Esophagus (tissue), 2 donors: ENCODE data around the gene AFF3. TPM values are rescaled to one million over a fixed set of nuclear protein-coding genes. Genes with fewer than 3 reads are reported as not detected.

Source experiments
- H3K27ac ChIP-seq, 2 donors: one replicate each; pipeline ENCODE4 v1.5.1; 2013; ENCODE audit warnings: low read depth in 2 of 2, mild to moderate bottlenecking in 2 of 2, inconsistent platforms in 1 of 2, low read length in 1 of 2, moderate library complexity in 1 of 2
- H3K27me3 ChIP-seq, 2 donors: one replicate each; pipeline ENCODE4 v1.6.1; 2013; ENCODE audit warnings: low read length in 2 of 2, control low read depth in 1 of 2, mild to moderate bottlenecking in 1 of 2; ENCODE audit not compliant: insufficient read depth in 2 of 2, control insufficient read depth in 1 of 2
- H3K36me3 ChIP-seq, 2 donors: one replicate each; pipeline ENCODE4 v1.6.1; 2013; ENCODE audit warnings: low read length in 1 of 2; ENCODE audit not compliant: control insufficient read depth in 2 of 2, insufficient read depth in 2 of 2
- H3K4me1 ChIP-seq, 2 donors: one replicate each; pipeline ENCODE4 v1.6.1; 2013; ENCODE audit warnings: low read length in 1 of 2; ENCODE audit not compliant: control insufficient read depth in 2 of 2, insufficient read depth in 2 of 2
- H3K4me3 ChIP-seq, 2 donors: one replicate each; pipeline ENCODE4 v1.5.1; 2013; ENCODE audit warnings: low read length in 2 of 2, mild to moderate bottlenecking in 2 of 2, low read depth in 1 of 2, moderate library complexity in 1 of 2
- H3K9me3 ChIP-seq, 2 donors: one replicate each; pipeline ENCODE4 v1.6.1; 2013; ENCODE audit warnings: mild to moderate bottlenecking in 2 of 2, low read depth in 1 of 2, low read length in 1 of 2, moderate library complexity in 1 of 2; ENCODE audit not compliant: control insufficient read depth in 2 of 2, insufficient read depth in 1 of 2
- WGBS, 2 donors: extraction: QIAGEN DNeasy Blood & Tissue Kit; methylation state at CpG; one replicate each; pipeline ENCODE4 v1.1.7; 2013; 5-methylcytosine and 5-hydroxymethylcytosine counted together
- polyA plus RNA-seq, 2 donors: library from polyadenylated mRNA; stranded (reverse); fragments of 200-250 nt; gene quantifications; one replicate each; pipeline ENCODE4 v1.2.3, GENCODE V29; 2013
- donor health status: healthy with polysubstance abuse.
- donor health status: Bipolar disorder and iron deficiency.

AFF3 gene
- polyA plus RNA-seq, 2 donors: 1.0 to 1.1 TPM

DNA sequence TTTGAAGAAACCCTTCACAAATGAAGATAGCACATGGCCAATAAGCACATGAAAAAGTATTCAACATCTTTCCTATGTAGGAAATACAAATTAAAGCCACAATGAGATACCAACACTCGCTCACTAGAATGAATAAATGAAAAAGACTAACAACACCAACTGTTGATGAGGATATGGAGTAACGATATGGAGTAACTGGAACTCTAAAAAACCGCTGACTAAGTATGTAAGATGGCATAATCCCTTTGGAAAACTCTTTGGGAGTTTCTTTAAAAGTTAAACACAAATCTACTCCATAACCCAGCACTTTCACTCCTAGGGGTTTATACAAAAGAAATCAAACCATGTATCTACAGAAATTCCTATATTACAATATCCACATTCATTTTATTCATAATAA is 220.5 kb downstream of the AFF3 start:
- no peaks in the 10 kb centered on the region for H3K4me1 ChIP-seq
- WGBS, 2 donors: 84 to 90% methylated on average over 3 of the region's 3 CpGs
- no peaks in the 10 kb centered on the region for H3K36me3 ChIP-seq
- no peaks in the 10 kb centered on the region for H3K27me3 ChIP-seq
- H3K9me3 ChIP-seq: no peaks in the 10 kb centered on the region
- H3K4me3 ChIP-seq: no peak overlapping the region
- no peak overlapping the region for H3K27ac ChIP-seq

DNA sequence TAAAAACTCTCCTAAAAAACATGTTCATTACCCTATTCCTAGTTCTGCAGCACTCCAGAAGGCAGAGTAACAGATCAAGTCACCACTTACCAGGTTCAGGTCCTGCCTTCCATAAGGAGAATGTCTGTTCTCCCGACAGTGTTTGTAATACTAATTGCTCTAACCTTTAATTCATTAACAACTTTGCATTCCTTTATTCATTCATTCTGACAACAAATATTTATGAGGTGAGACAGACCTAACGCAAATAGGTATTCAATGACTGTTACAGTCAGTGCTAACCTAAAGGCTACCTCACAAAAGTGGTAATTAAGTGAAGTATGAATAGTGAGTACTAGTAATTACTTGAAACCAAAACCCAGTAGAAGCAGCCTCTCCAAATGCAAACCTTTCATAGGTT is 224.0 kb downstream of the AFF3 start:
- no peak overlapping the region for H3K4me3 ChIP-seq
- H3K9me3 ChIP-seq: no peaks in the 10 kb centered on the region
- no peaks in the 10 kb centered on the region for H3K4me1 ChIP-seq
- H3K27ac ChIP-seq: no peak overlapping the region
- no peaks in the 10 kb centered on the region for H3K27me3 ChIP-seq
- WGBS, 2 donors: 60 to 69% methylated on average over 2 of the region's 2 CpGs
- H3K36me3 ChIP-seq: no peaks in the 10 kb centered on the region

DNA sequence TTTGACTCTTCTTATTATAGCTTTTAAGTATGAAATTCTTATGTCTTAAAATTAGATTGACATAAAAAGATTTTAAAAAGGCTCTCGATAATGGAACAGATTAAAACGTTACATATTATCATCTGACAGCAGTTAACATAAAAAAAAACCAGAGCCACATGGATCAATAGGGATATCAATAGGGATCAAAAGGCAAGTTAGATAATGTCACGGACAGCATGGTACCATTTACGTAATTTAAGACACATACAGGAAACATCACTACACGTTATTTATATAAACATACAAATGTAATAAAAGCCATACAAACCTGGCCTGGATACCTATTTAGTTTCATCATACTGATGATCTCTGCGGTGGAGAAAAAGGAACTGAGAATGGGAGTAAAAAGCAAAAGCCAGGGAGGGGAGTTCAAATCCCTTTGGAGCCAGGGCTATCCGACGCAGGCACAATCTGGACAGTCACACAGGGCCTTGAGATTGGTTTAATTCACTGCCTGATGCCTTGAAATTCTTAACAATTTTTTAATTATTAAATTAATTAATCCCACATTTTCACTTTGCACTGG is 227.2 kb downstream of the AFF3 start:
- H3K9me3 ChIP-seq: no peaks in the 10 kb centered on the region
- WGBS, 2 donors: 82 to 92% methylated on average over 8 of the region's 8 CpGs

DNA sequence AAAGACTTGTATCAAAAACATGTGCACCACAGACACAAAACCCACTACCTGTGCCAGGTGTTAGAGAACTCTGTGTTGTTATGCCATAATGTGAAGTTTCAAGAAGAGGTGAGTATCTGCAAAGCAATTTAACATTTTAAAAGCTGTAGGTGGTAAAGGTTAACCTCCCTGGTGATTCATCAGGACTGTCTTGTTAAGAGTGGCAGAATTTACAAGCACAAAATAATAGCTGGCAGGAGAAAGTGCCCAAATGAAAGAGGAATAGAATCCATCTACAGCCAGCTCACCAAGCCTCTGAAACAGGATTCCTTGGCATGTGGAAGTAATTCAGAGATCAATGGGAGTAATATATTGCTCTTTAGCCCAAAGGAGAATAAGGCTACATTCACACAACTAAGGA is 230.7 kb downstream of the AFF3 start:
- Histone ChIP-seq H3K36me3 (no peaks in the 10 kb centered on the region), H3K27me3 (no peaks in the 10 kb centered on the region), H3K9me3 (no peaks in the 10 kb centered on the region), H3K27ac (no peak overlapping the region), H3K4me3 (no peak overlapping the region), H3K4me1 (no peaks in the 10 kb centered on the region)

More for the DNA sequence above, 227.2 kb downstream of the AFF3 start:
- H3K27ac ChIP-seq: no peak overlapping the region
- no peaks in the 10 kb centered on the region for H3K4me1 ChIP-seq
- no peak overlapping the region for H3K4me3 ChIP-seq
- no peaks in the 10 kb centered on the region for H3K27me3 ChIP-seq
- H3K36me3 ChIP-seq: no peaks in the 10 kb centered on the region

DNA sequence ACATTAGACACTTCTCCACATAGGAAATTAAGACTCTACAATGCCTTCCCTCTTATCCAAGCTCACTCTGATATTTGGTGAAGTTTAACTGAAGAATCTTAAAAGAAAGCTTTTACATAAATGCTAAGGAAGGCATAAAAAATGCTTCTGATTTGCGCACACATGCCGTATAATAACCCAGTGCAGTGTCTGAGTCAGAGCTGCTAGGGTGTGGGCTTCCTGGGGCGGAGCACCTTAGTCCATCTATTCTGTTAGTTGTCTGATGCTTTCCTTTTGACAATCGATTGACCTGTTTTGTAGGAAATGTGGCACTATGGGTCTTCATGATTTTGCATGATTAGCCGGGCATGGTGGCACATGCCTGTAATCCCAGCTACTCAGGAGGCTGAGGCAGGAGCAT is 231.5 kb downstream of the AFF3 start:
- 76 to 77% methylated on average over 5 of the region's 5 CpGs for WGBS, 2 donors
- no peak overlapping the region for H3K4me3 ChIP-seq
- no peak overlapping the region for H3K27ac ChIP-seq
- H3K36me3 ChIP-seq: no peaks in the 10 kb centered on the region
- no peaks in the 10 kb centered on the region for H3K9me3 ChIP-seq
- H3K27me3 ChIP-seq: no peaks in the 10 kb centered on the region
- H3K4me1 ChIP-seq: no peaks in the 10 kb centered on the region

DNA sequence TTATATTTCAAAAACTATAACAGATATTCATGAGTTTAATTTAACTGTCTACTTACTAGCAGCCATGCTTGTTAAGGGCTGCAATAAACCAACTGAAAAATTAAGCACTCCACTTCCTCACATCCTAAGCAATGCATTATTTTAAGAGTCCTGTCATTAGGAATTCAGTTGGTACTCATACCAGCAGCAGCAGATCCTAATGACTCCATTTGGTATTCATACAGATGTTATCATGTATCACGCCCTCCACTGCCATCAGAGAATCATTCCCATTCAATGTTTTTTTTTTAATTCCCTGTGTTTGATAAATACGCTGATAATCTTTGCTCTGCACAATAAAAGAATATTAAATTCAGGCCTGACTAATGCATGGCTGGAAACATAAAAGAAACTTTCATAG is 236.8 kb downstream of the AFF3 start:
- H3K27ac ChIP-seq: no peak overlapping the region
- H3K4me1 ChIP-seq: peaks cover 0 to under 1% of the 10 kb centered on the region in 2 donors
- WGBS, 2 donors: 87 to 88% methylated on average over 2 of the region's 2 CpGs
- H3K9me3 ChIP-seq: no peaks in the 10 kb centered on the region
- H3K4me3 ChIP-seq: no peak overlapping the region
- no peaks in the 10 kb centered on the region for H3K27me3 ChIP-seq
- no peaks in the 10 kb centered on the region for H3K36me3 ChIP-seq

DNA sequence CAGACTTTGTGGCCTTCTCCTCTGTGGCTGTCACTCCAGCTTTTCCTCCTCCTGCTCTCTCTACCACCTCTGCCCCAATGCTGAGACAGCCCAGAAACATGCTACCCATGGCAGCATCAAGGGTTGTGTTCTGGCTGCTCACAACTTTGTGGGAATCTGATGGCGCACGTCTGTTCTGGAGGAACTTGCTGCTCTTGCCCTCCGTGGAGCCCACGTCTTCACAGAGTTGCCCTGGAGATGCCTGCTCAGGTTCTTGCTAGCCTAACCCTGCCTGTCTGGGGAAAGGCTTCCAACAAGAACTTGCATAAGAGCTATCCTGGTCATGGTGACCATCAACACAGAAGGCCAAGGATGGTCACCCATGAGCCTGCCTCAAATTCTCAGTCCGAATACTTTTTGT is 237.4 kb downstream of the AFF3 start:
- WGBS, 2 donors: 90 to 91% methylated on average over 5 of the region's 5 CpGs
- H3K27me3 ChIP-seq: no peaks in the 10 kb centered on the region
- peaks cover 0 to 2% of the 10 kb centered on the region in 2 donors for H3K4me1 ChIP-seq
- no peaks in the 10 kb centered on the region for H3K9me3 ChIP-seq
- no peak overlapping the region for H3K27ac ChIP-seq
- H3K36me3 ChIP-seq: no peaks in the 10 kb centered on the region
- no peak overlapping the region for H3K4me3 ChIP-seq

DNA sequence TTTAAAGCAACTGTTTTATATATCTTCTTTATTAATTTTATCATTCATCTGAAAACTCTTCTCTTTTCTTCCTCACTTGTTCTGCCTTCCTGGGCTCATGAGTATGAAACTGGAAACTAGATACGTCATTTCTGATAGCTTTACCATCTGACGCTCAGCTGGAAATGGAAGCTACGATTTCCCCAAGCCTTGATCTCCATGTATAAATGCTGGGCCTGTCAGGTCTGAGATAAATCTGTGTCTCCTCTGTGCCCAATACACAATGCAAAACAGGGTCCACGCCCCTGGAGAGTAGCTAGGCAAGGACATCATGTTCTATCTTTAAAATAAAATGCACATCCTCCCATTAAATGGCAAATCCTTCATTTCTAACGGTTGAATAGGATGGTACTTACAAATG is 238.4 kb downstream of the AFF3 start:
- WGBS, 2 donors: 73 to 76% methylated on average over 5 of the region's 5 CpGs

DNA sequence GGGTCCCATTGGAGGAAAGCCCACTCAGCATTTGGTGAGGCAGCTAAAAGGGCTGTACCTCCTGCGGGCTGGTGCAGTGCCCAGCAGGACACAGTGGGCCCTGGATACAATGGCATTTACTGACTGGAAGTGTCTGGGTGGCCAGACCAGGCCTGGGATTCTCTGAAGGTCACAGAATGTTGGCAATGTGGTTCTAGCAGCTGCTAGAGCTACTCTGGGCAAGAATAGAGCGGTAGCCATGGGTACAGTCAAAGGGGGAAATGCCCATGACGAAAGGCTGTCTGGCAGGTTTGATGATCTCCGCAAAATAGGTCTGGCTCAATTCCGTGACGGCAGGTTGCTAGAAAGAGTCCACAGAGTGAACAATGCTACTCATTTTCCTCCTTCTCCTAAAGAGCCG is 241.8 kb downstream of the AFF3 start:
- peaks cover 0 to 2% of the 10 kb centered on the region in 2 donors for H3K4me1 ChIP-seq
- no peak overlapping the region for H3K4me3 ChIP-seq
- no peaks in the 10 kb centered on the region for H3K9me3 ChIP-seq
- H3K27ac ChIP-seq: no peak overlapping the region
- H3K27me3 ChIP-seq: no peaks in the 10 kb centered on the region
- WGBS, 2 donors: 65 to 74% methylated on average over 7 of the region's 7 CpGs
- no peaks in the 10 kb centered on the region for H3K36me3 ChIP-seq

More for the DNA sequence above, 238.4 kb downstream of the AFF3 start:
- Histone ChIP-seq H3K36me3 (no peaks in the 10 kb centered on the region), H3K4me3 (no peak overlapping the region), H3K27me3 (no peaks in the 10 kb centered on the region), H3K27ac (no peak overlapping the region), H3K9me3 (no peaks in the 10 kb centered on the region), H3K4me1 (peaks cover 0 to 2% of the 10 kb centered on the region in 2 donors)

DNA sequence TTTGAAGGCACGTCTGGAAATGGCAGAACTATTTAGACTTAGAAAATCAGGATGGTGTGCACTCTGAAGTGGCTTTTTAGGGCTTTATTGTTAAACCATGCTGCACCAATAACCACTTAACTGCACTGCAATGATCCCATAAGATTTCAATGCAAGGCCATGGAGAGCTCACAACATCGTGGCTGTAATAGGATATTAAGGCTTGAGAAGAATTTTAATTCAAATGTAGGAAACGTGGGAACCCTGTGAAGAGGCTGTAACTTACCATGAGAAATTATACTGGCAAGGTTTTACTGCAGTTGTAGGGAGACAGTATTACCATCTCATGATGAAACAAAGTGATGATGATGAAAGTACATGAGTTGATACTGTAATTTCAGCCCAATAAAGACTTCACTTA is 242.5 kb downstream of the AFF3 start:
- Histone ChIP-seq H3K9me3 (no peaks in the 10 kb centered on the region), H3K4me3 (no peak overlapping the region), H3K36me3 (no peaks in the 10 kb centered on the region), H3K27me3 (no peaks in the 10 kb centered on the region), H3K4me1 (peaks cover 0 to 2% of the 10 kb centered on the region in 2 donors), H3K27ac (no peak overlapping the region)
- 72 to 78% methylated on average over 3 of the region's 3 CpGs for WGBS, 2 donors
